Karpas-422 (cell line): ENCODE results near the gene ADAMTS7. TPM values are rescaled to one million over a fixed set of nuclear protein-coding genes. Genes with fewer than 3 reads are reported as not detected.
A peak's percentile ranks its signal among the peaks of the same experiment; 100 is the strongest.
"Not testable (repeated sequence)": the region's sequence is repeated elsewhere in the genome, so short reads cannot be mapped to it uniquely, and the experiment has no call there.

Experiments used
- DNase-seq: peaks from one replicate; pipeline ENCODE4 v3.0.0-alpha.2; 2015
- H2AFZ ChIP-seq: fragments of 200-600 bp; sonication (generic); 2 replicates; pipeline ENCODE4 v1.6.1; 2014; ENCODE audit warnings: antibody characterized with exemption, low read length, mixed read lengths
- H3K27ac ChIP-seq: fragments of 200-600 bp; sonication (generic); 2 replicates; pipeline ENCODE4 v1.5.1; 2014; ENCODE audit warnings: mild to moderate bottlenecking, low read length, moderate library complexity
- H3K27me3 ChIP-seq: fragments of 200-600 bp; sonication (generic); 2 replicates; pipeline ENCODE4 v1.6.1; 2014; ENCODE audit warnings: low read length, mixed read lengths
- H3K36me3 ChIP-seq: fragments of 200-600 bp; sonication (generic); 2 replicates; pipeline ENCODE4 v1.6.1; 2014; ENCODE audit warnings: low read length, mixed read lengths; ENCODE audit not compliant: insufficient read depth
- H3K4me1 ChIP-seq: fragments of 200-600 bp; sonication (generic); 2 replicates; pipeline ENCODE4 v1.6.1; 2014; ENCODE audit warnings: mild to moderate bottlenecking, low read length, mixed read lengths
- H3K4me2 ChIP-seq: fragments of 200-600 bp; sonication (generic); 2 replicates; pipeline ENCODE4 v1.6.1; 2014; ENCODE audit warnings: low read length, low read depth, mild to moderate bottlenecking; ENCODE audit not compliant: poor library complexity, severe bottlenecking
- H3K4me3 ChIP-seq: fragments of 200-600 bp; sonication (generic); 2 replicates; pipeline ENCODE4 v1.5.1; 2014; ENCODE audit warnings: mild to moderate bottlenecking, antibody characterized with exemption, low read length, mixed read lengths
- H3K79me2 ChIP-seq: fragments of 200-600 bp; sonication (generic); 2 replicates; pipeline ENCODE4 v1.6.1; 2014; ENCODE audit warnings: mild to moderate bottlenecking, low read length, mixed read lengths
- H3K9ac ChIP-seq: fragments of 200-600 bp; sonication (generic); 2 replicates; pipeline ENCODE4 v1.6.0; 2014; ENCODE audit warnings: low read length
- H3K9me2 ChIP-seq: fragments of 200-600 bp; sonication (generic), shearing (Covaris generic); replicated peaks from 2 replicates; pipeline ENCODE4 v1.6.0; 2014; ENCODE audit warnings: mild to moderate bottlenecking, low read length, moderate library complexity; ENCODE audit not compliant: insufficient read depth
- H3K9me3 ChIP-seq: fragments of 300-700, 200-600 bp; sonication (generic); 2 replicates; pipeline ENCODE4 v1.6.1; 2014; ENCODE audit warnings: low read length, mixed read lengths
- H4K20me1 ChIP-seq: fragments of 200-600 bp; sonication (generic); 2 replicates; pipeline ENCODE4 v1.6.1; 2014; ENCODE audit warnings: mild to moderate bottlenecking, antibody characterized with exemption, low read length, low read depth; ENCODE audit not compliant: insufficient read depth
- total RNA-seq: library from RNA; depleted of rRNA; stranded (reverse); fragments of >200 nt; shearing (Covaris generic); gene quantifications from 2 replicates; pipeline ENCODE4 v1.2.3, GENCODE V29; 2014; ENCODE audit warnings: low replicate concordance

The ADAMTS7 gene
- total RNA-seq, 1 experiment from 2014 or later = 0.75 TPM

DNA sequence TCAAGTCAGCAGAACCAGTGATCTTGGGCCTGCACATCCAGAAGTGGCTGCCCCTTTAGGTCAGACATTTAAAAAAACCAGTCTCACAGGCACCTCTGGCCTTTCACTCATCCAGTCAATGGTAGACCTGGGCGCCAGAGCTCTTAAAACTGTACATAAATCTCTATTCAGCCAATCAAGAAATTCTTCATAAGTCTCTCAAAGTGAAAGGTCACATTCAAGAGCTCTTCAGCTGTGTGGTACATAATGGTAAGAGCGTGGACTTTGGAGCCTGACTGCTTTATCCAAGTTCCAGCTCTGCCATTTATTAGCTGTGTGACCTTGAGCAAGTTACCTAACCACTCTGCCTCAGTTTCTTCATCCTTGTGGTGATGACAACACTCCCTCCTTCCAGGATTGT lies 39.1 kb upstream of the ADAMTS7 start:
- Histone ChIP-seq H3K36me3 (no peaks in the 10 kb centered on the region), H3K9me3 (no peaks in the 10 kb centered on the region), H3K4me1 (peaks cover 3% of the 10 kb centered on the region; the same call in 1 of the 2 replicates), H3K79me2 (no peaks in the 10 kb centered on the region), H3K9me2 (no peaks in the 10 kb centered on the region), H4K20me1 (no peaks in the 10 kb centered on the region), H3K4me3 (no peak overlapping the region), H3K4me2 (no peak overlapping the region), H2AFZ (no peak overlapping the region), H3K27me3 (no peaks in the 10 kb centered on the region; the same call in 1 of the 2 replicates), H3K9ac (no peak overlapping the region), H3K27ac (no peak overlapping the region)
- DNase-seq = no peak

DNA sequence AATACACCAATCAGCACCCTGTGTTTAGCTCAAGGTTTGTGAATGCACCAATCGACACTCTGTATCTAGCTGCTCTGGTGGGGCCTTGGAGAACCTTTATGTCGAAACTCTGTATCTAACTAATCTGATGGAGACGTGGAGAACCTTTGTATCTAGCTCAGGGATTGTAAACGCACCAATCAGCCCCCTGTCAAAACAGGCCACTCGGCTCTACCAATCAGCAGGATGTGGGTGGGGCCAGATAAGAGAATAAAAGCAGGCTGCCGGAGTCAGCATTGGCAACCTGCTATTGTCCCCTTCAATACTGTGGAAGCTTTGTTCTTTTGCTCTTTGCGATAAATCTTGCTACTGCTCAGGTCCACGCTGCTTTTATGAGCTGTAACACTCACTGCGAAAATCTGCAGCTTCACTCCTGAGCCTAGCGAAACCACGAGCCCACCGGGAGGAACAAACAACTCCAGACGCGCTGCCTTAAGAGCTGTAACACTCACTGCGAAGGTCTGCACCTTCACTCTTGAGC lies 36.2 kb upstream of the ADAMTS7 start:
- not testable (repeated sequence) for DNase-seq, H3K36me3 ChIP-seq, H3K9me3 ChIP-seq, H4K20me1 ChIP-seq, H3K27ac ChIP-seq, H3K4me2 ChIP-seq, H3K4me1 ChIP-seq, H3K9ac ChIP-seq, H3K9me2 ChIP-seq, H3K4me3 ChIP-seq, H3K27me3 ChIP-seq, H2AFZ ChIP-seq, H3K79me2 ChIP-seq

DNA sequence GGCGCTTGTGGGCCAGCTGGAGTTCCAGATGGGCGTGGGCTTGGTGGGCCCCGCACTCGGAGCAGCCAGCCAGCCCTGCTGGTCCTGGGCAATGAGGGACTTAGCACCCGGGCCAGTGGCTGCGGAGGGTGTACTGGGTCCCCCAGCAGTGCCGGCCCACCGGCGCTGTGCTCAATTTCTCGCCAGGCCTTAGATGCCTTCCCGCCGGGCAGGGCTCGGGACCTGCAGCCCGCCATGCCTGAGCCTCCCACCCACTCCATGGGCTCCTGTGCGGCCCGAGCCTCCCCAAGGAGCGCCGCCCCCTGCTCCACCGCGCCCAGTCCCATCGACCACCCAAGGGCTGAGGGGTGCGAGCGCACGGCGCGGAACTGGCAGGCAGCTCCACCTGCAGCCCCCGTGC lies 35.6 kb upstream of the ADAMTS7 start:
- H3K9ac ChIP-seq, H3K36me3 ChIP-seq, H3K9me3 ChIP-seq, H3K4me1 ChIP-seq, DNase-seq, H4K20me1 ChIP-seq, H3K4me3 ChIP-seq, H3K27me3 ChIP-seq, H3K27ac ChIP-seq, H2AFZ ChIP-seq, H3K4me2 ChIP-seq, H3K9me2 ChIP-seq, H3K79me2 ChIP-seq: not testable (repeated sequence)

DNA sequence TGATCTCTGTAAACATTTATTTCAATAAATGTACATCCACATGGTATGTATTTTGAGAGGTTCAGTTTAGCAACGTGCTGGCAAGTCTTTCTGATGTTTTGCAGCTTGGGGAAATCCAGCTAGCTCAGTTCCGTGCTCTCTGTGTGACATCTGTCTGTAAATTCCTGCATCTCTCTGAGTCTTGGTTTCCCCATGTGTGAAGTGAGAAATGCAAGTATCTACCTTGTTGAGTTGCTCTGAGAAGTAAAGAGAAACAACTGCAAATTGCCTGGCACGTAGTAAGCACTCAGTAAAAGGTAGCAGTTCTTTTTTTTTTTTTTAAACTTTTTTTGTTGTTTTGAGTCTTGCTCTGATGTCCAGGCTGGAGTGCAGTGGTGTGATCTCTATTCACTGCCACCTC lies 31.3 kb upstream of the ADAMTS7 start:
- H3K9ac ChIP-seq = no peak overlapping the region
- H3K4me2 ChIP-seq = no peak overlapping the region
- DNase-seq = no peak
- no peaks in the 10 kb centered on the region for H3K79me2 ChIP-seq
- no peak overlapping the region for H3K27ac ChIP-seq
- no peak overlapping the region for H2AFZ ChIP-seq
- no peaks in the 10 kb centered on the region for H3K9me3 ChIP-seq
- H3K4me3 ChIP-seq = no peak overlapping the region
- H3K9me2 ChIP-seq = no peaks in the 10 kb centered on the region
- no peaks in the 10 kb centered on the region for H3K27me3 ChIP-seq
- H3K36me3 ChIP-seq = no peaks in the 10 kb centered on the region
- peaks cover 8% of the 10 kb centered on the region for H3K4me1 ChIP-seq
- H4K20me1 ChIP-seq = no peaks in the 10 kb centered on the region

DNA sequence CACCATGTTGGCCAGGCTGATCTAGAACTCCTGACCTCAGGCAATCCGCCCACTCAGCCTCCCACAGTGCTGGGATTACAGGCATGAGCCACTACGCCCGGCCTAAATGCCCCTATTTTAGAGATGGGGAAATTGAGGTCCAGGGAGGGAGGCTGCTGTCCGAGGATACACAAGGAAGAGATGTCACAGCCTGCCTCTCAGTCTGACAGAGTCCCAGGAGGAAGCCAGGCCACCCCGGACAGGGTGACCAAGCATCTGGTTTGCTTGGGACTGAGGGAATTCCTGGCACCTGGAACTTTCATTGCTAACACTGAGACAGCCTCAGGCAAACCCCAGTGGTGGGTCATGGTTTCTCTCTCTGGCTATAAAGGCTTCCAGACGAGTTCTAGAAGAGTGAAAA lies 30.6 kb upstream of the ADAMTS7 start:
- H3K27me3 ChIP-seq = no peaks in the 10 kb centered on the region
- no peaks in the 10 kb centered on the region for H3K9me2 ChIP-seq
- no peak for DNase-seq
- H3K9ac ChIP-seq = no peak overlapping the region
- no peaks in the 10 kb centered on the region for H4K20me1 ChIP-seq
- no peaks in the 10 kb centered on the region for H3K36me3 ChIP-seq
- H3K4me2 ChIP-seq = no peak overlapping the region
- H3K9me3 ChIP-seq = no peaks in the 10 kb centered on the region
- no peaks in the 10 kb centered on the region for H3K79me2 ChIP-seq
- H3K4me1 ChIP-seq = peaks cover 8% of the 10 kb centered on the region
- no peak overlapping the region for H3K4me3 ChIP-seq
- H2AFZ ChIP-seq = no peak overlapping the region
- no peak overlapping the region for H3K27ac ChIP-seq

DNA sequence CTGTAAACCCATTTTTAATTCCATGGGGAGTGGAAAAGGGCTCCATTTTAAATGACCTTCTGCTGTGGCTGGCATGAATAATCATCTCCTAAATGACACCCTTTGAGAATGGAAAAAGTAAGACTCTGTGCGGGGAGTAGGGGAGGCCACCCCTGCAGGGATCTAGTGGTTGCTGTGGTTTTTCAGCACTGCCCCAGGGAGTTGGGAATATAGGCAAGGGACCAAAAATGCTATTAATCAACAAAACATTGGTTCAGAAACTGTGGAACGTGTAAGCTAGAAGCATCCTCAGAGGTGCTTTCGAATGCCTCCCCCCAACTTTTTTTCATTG lies 30.1 kb upstream of the ADAMTS7 start:
- Histone ChIP-seq H2AFZ (no peak overlapping the region), H3K27me3 (no peaks in the 10 kb centered on the region), H3K27ac (no peak overlapping the region), H4K20me1 (no peaks in the 10 kb centered on the region), H3K4me2 (no peak overlapping the region), H3K9ac (no peak overlapping the region), H3K36me3 (no peaks in the 10 kb centered on the region), H3K4me1 (peaks cover 8% of the 10 kb centered on the region), H3K4me3 (no peak overlapping the region), H3K9me2 (no peaks in the 10 kb centered on the region), H3K79me2 (no peaks in the 10 kb centered on the region), H3K9me3 (no peaks in the 10 kb centered on the region)
- no peak for DNase-seq

DNA sequence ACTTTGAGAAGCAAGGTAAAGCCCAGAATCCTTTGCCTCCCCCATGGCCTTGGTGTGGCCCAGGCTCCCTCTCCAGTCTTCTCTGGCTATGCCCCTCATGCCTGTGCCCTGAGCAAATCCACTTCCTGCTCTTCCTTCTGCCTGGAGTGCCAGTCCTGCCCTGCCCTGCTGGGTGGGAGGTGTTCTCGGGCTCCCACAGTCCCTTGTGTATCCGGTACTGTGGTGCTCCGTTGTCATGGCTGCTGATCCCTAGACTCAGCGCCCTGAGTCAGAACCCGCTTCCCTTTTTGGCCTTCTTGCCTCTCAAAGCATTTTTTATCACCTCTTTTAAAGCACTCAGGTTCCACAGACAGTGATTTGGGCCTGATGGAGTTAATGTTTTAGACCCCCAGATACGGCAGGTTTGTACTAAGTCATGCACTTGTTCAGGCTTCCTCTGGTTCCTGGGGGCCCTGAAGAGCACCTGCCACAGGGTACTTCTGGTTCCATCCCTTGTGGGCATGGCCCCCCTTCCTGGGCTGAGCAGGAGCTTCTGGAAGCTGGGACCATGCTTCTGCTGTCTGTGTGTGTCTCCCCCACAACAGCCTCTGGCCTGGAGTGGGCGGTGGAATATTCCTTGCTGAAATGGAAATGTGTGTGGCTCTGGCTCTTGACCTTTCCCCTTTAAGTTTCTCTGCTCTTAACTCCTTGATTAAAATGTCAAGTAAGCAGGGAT lies 29.6 kb upstream of the ADAMTS7 start:
- no peaks in the 10 kb centered on the region for H3K79me2 ChIP-seq
- no peaks in the 10 kb centered on the region for H3K9me3 ChIP-seq
- H3K9ac ChIP-seq = no peak overlapping the region
- H3K9me2 ChIP-seq = no peaks in the 10 kb centered on the region
- no peaks in the 10 kb centered on the region for H4K20me1 ChIP-seq
- no peak overlapping the region for H3K4me3 ChIP-seq
- H3K4me1 ChIP-seq = peaks cover 8% of the 10 kb centered on the region
- H3K36me3 ChIP-seq = no peaks in the 10 kb centered on the region
- DNase-seq = peak; percentile 71
- no peak overlapping the region for H3K27ac ChIP-seq
- no peaks in the 10 kb centered on the region for H3K27me3 ChIP-seq
- no peak overlapping the region for H2AFZ ChIP-seq
- no peak overlapping the region for H3K4me2 ChIP-seq

DNA sequence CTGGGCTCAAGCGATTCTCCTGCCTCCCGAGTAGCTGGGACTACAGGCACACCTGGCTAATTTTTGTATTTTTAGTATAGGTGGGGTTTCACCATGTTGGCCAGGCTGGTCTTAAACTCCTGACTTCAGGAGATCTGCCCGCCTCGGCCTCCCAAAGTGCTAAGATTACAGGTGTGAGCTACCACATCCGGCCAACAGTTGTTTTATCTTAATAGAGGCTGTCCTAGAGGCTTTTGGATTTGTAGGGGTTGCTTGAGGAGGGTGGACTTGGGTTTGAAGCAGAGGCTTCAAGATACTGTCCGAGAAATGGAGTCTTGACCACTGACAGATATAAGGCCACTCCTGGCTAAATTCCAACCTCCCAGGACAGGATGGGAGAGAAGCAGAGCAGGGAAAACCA lies 27.9 kb upstream of the ADAMTS7 start:
- H3K9me2 ChIP-seq, H4K20me1 ChIP-seq, H3K9me3 ChIP-seq, H3K36me3 ChIP-seq, H2AFZ ChIP-seq, H3K27ac ChIP-seq, H3K4me3 ChIP-seq, H3K9ac ChIP-seq, H3K79me2 ChIP-seq, H3K27me3 ChIP-seq, DNase-seq, H3K4me2 ChIP-seq, H3K4me1 ChIP-seq: not testable (repeated sequence)
